GM12874 (cell line): ENCODE data around the gene KIF3A.

Experiments used
- CTCF ChIP-seq: IDR thresholded peaks from 2 replicates; pipeline ENCODE4 v1.5.1; 2011; ENCODE audit warnings: low read depth, mild to moderate bottlenecking, control low read depth, low read length, moderate library complexity; ENCODE audit not compliant: insufficient read depth

The KIF3A gene

GRCh38 chr5:132751444-132751843 lies 14.1 kb upstream of the KIF3A start:
- no peak for TF ChIP-seq CTCF

GRCh38 chr5:132750471-132751230 lies 13.3 kb upstream of the KIF3A start:
- TF ChIP-seq CTCF: no peak

- no peak for TF ChIP-seq CTCF
Measured at GRCh38 chr5:132749506-132749905, 12.2 kb upstream of the KIF3A start.

GRCh38 chr5:132748522-132749000 lies 11.2 kb upstream of the KIF3A start:
- no peak for TF ChIP-seq CTCF

- TF ChIP-seq CTCF: no peak
Measured at GRCh38 chr5:132747616-132748440, 10.5 kb upstream of the KIF3A start.

- peak; percentile 60 for TF ChIP-seq CTCF
Measured at GRCh38 chr5:132746954-132747615, 9.7 kb upstream of the KIF3A start, which contains the start of gene CCNI2. CCNI2 (plus strand) TSS chr5:132747426; CDS start chr5:132747496, 70 bp downstream.

GRCh38 chr5:132746592-132746953 lies 9.2 kb upstream of the KIF3A start:
- no peak for TF ChIP-seq CTCF
